Measurements from ENCODE around the gene ZFYVE27. TPM values are rescaled to one million over a fixed set of nuclear protein-coding genes. Genes with fewer than 3 reads are reported as not detected.

Gene ZFYVE27
- total and polyA plus RNA-seq, 2 donors: 13.8 to 23.7 TPM

- 90% methylated on average over 7 of the region's 7 CpGs for WGBS
Observed at GRCh38 chr10:97780841-97781617, 44.1 kb downstream of the ZFYVE27 start.

GRCh38 chr10:97781618-97782331 is 44.8 kb downstream of the ZFYVE27 start:
- no peak overlapping the region for H3K4me3 ChIP-seq (ENCODE audit: low read length in 2 of 2)
- H3K27me3 ChIP-seq (ENCODE audit: control insufficient read depth in 2 of 2, insufficient read depth in 1 of 2, low read length in 1 of 2): peaks cover 0 to under 1% of the 10 kb centered on the region in 2 donors
- WGBS: 23% methylated on average over 14 of the region's 14 CpGs
- H3K27ac ChIP-seq (ENCODE audit: low read depth in 1 of 2, low read length in 1 of 2): peak overlapping the region in 1 of 2 donors; percentile 76
- H3K36me3 ChIP-seq (ENCODE audit: control insufficient read depth in 2 of 2, insufficient read depth in 2 of 2, low read length in 1 of 2): no peaks in the 10 kb centered on the region
- no peaks in the 10 kb centered on the region for H3K9me3 ChIP-seq (ENCODE audit: control insufficient read depth in 2 of 2, insufficient read depth in 1 of 2, low read length in 1 of 2)
- peak in 6 of 9 donors; percentile 27 to 79 (median 50) for DNase-seq (ENCODE audit: low read depth in 6 of 9, low spot score in 9 of 9)
- H3K4me1 ChIP-seq (ENCODE audit: control insufficient read depth in 2 of 2, insufficient read depth in 2 of 2, low read length in 2 of 2): peaks cover 8 to 50% of the 10 kb centered on the region in 2 donors

More at GRCh38 chr10:97780841-97781617, 44.1 kb downstream of the ZFYVE27 start:
- peaks cover 8 to 50% of the 10 kb centered on the region in 2 donors for H3K4me1 ChIP-seq (ENCODE audit: control insufficient read depth in 2 of 2, insufficient read depth in 2 of 2, low read length in 2 of 2)
- no peaks in the 10 kb centered on the region for H3K27me3 ChIP-seq (ENCODE audit: control insufficient read depth in 2 of 2, insufficient read depth in 1 of 2, low read length in 1 of 2)
- no peak overlapping the region for H3K4me3 ChIP-seq (ENCODE audit: low read length in 2 of 2)
- peak in 1 of 9 donors; percentile 23 for DNase-seq (ENCODE audit: low read depth in 6 of 9, low spot score in 9 of 9)
- peak overlapping the region in 1 of 2 donors; percentile 76 for H3K27ac ChIP-seq (ENCODE audit: low read depth in 1 of 2, low read length in 1 of 2)
- H3K36me3 ChIP-seq (ENCODE audit: control insufficient read depth in 2 of 2, insufficient read depth in 2 of 2, low read length in 1 of 2): no peaks in the 10 kb centered on the region
- no peaks in the 10 kb centered on the region for H3K9me3 ChIP-seq (ENCODE audit: control insufficient read depth in 2 of 2, insufficient read depth in 1 of 2, low read length in 1 of 2)

DNA sequence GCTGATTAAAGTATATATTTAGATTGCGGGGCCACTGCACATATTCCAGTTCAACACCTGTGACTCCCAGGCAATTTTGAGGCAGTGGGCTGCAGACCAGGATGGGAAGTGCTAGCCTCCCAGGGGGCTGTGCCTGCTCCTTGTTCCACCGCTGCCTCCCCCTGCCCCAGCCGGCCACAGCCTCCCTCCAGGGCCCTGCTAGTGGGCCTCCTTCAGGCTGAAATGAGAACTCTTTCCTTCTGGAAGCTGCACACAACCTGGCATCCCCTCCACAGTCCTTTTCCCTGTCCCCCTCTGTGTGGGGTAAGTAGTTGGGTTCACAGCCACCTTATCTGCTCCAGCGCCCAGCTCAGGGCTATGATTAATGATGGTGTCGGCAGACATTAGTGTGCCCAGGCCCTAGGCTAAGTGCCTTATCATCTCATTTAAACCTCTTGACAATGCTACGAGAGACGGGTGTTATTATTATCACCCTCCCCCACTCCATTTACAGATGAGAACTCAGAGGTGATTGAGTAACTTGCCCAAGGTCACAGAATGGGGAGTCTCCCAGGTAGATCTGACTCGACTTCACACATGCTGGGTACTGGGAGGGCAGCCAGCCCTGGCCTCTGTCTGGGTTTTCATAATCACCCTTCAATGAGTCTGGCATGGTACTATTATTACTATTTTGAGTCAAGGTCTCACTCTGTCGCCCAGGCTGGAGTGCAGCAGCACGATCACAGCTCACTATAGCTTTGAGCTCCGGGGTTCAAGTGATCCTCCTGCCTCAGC is 45.7 kb downstream of the ZFYVE27 start:
- peaks cover 0 to 6% of the 10 kb centered on the region in 2 donors for H3K27me3 ChIP-seq (ENCODE audit: control insufficient read depth in 2 of 2, insufficient read depth in 1 of 2, low read length in 1 of 2)

DNA sequence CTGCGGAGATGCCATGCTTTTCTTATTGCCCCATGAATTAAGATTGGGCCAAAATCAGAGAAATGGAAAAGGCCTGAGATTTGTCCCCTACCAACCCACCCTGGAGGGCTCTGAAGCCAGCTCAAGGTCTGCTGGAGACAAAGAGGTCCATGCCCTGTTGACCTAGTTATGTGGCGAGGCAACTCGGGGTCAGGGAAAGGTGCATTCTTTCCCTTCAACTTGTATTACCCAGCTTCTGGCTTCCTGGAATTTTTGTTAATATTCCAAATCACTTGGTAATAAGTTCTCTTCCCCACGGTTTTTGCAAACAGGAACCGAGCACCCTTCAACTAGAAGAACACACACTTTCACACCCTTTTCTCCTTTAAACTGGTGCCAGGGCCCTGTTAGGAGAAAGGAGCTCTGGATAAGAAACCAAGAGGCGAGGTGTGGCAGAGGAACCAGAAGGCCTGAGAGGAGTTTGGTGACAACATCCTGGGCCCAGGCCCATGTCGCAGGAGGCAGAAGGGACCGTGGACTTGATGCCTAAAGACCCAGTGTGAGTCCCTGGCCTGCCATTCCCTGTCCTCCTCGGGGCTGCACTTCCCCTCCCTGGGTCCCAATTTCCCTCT is 47.4 kb downstream of the ZFYVE27 start:
- DNase-seq (ENCODE audit: low read depth in 6 of 9, low spot score in 9 of 9): no peak
- Histone ChIP-seq H3K27me3 (ENCODE audit: control insufficient read depth in 2 of 2, insufficient read depth in 1 of 2, low read length in 1 of 2) (peaks cover 0 to 19% of the 10 kb centered on the region in 2 donors), H3K9me3 (ENCODE audit: control insufficient read depth in 2 of 2, insufficient read depth in 1 of 2, low read length in 1 of 2) (no peaks in the 10 kb centered on the region), H3K27ac (ENCODE audit: low read depth in 1 of 2, low read length in 1 of 2) (no peak overlapping the region), H3K4me3 (ENCODE audit: low read length in 2 of 2) (no peak overlapping the region), H3K36me3 (ENCODE audit: control insufficient read depth in 2 of 2, insufficient read depth in 2 of 2, low read length in 1 of 2) (no peaks in the 10 kb centered on the region), H3K4me1 (ENCODE audit: control insufficient read depth in 2 of 2, insufficient read depth in 2 of 2, low read length in 2 of 2) (peaks cover 8 to 41% of the 10 kb centered on the region in 2 donors)
- WGBS: 94% methylated on average over 9 of the region's 9 CpGs

More for the DNA sequence above, 45.7 kb downstream of the ZFYVE27 start:
- H3K4me1 ChIP-seq (ENCODE audit: control insufficient read depth in 2 of 2, insufficient read depth in 2 of 2, low read length in 2 of 2): peaks cover 8 to 48% of the 10 kb centered on the region in 2 donors
- no peak for DNase-seq (ENCODE audit: low read depth in 6 of 9, low spot score in 9 of 9)
- no peak overlapping the region for H3K4me3 ChIP-seq (ENCODE audit: low read length in 2 of 2)
- H3K27ac ChIP-seq (ENCODE audit: low read depth in 1 of 2, low read length in 1 of 2): no peak overlapping the region
- WGBS: 88% methylated on average over 11 of the region's 11 CpGs
- H3K36me3 ChIP-seq (ENCODE audit: control insufficient read depth in 2 of 2, insufficient read depth in 2 of 2, low read length in 1 of 2): no peaks in the 10 kb centered on the region
- H3K9me3 ChIP-seq (ENCODE audit: control insufficient read depth in 2 of 2, insufficient read depth in 1 of 2, low read length in 1 of 2): no peaks in the 10 kb centered on the region

GRCh38 chr10:97785231-97785630 is 48.3 kb downstream of the ZFYVE27 start:
- Histone ChIP-seq H3K27me3 (ENCODE audit: control insufficient read depth in 2 of 2, insufficient read depth in 1 of 2, low read length in 1 of 2) (peaks cover 0 to 22% of the 10 kb centered on the region in 2 donors), H3K4me3 (ENCODE audit: low read length in 2 of 2) (no peak overlapping the region), H3K9me3 (ENCODE audit: control insufficient read depth in 2 of 2, insufficient read depth in 1 of 2, low read length in 1 of 2) (no peaks in the 10 kb centered on the region), H3K4me1 (ENCODE audit: control insufficient read depth in 2 of 2, insufficient read depth in 2 of 2, low read length in 2 of 2) (peaks cover 8 to 33% of the 10 kb centered on the region in 2 donors), H3K36me3 (ENCODE audit: control insufficient read depth in 2 of 2, insufficient read depth in 2 of 2, low read length in 1 of 2) (no peaks in the 10 kb centered on the region), H3K27ac (ENCODE audit: low read depth in 1 of 2, low read length in 1 of 2) (no peak overlapping the region)
- DNase-seq (ENCODE audit: low read depth in 6 of 9, low spot score in 9 of 9): no peak
- 95% methylated on average over 5 of the region's 5 CpGs for WGBS

- WGBS: 91% methylated on average over 9 of the region's 9 CpGs
- peaks cover 0 to 22% of the 10 kb centered on the region in 2 donors for H3K27me3 ChIP-seq (ENCODE audit: control insufficient read depth in 2 of 2, insufficient read depth in 1 of 2, low read length in 1 of 2)
- no peak overlapping the region for H3K4me3 ChIP-seq (ENCODE audit: low read length in 2 of 2)
- no peaks in the 10 kb centered on the region for H3K9me3 ChIP-seq (ENCODE audit: control insufficient read depth in 2 of 2, insufficient read depth in 1 of 2, low read length in 1 of 2)
- no peak for DNase-seq (ENCODE audit: low read depth in 6 of 9, low spot score in 9 of 9)
- H3K36me3 ChIP-seq (ENCODE audit: control insufficient read depth in 2 of 2, insufficient read depth in 2 of 2, low read length in 1 of 2): no peaks in the 10 kb centered on the region
- no peak overlapping the region for H3K27ac ChIP-seq (ENCODE audit: low read depth in 1 of 2, low read length in 1 of 2)
- peaks cover 8 to 28% of the 10 kb centered on the region in 2 donors for H3K4me1 ChIP-seq (ENCODE audit: control insufficient read depth in 2 of 2, insufficient read depth in 2 of 2, low read length in 2 of 2)
Observed at GRCh38 chr10:97785731-97786130, 48.8 kb downstream of the ZFYVE27 start.

- no peak overlapping the region for H3K4me3 ChIP-seq (ENCODE audit: low read length in 2 of 2)
- peaks cover 0 to 12% of the 10 kb centered on the region in 2 donors for H3K4me1 ChIP-seq (ENCODE audit: control insufficient read depth in 2 of 2, insufficient read depth in 2 of 2, low read length in 2 of 2)
- no peaks in the 10 kb centered on the region for H3K36me3 ChIP-seq (ENCODE audit: control insufficient read depth in 2 of 2, insufficient read depth in 2 of 2, low read length in 1 of 2)
- H3K27me3 ChIP-seq (ENCODE audit: control insufficient read depth in 2 of 2, insufficient read depth in 1 of 2, low read length in 1 of 2): peaks cover 0 to 22% of the 10 kb centered on the region in 2 donors
- DNase-seq (ENCODE audit: low read depth in 6 of 9, low spot score in 9 of 9): peak in 1 of 9 donors; percentile 30
- 25% methylated on average over 22 of the region's 22 CpGs for WGBS
- H3K27ac ChIP-seq (ENCODE audit: low read depth in 1 of 2, low read length in 1 of 2): no peak overlapping the region
- no peaks in the 10 kb centered on the region for H3K9me3 ChIP-seq (ENCODE audit: control insufficient read depth in 2 of 2, insufficient read depth in 1 of 2, low read length in 1 of 2)
Observed at GRCh38 chr10:97788552-97789442, 51.9 kb downstream of the ZFYVE27 start.

All from thymus (tissue), 11 donors.